ENCODE measurements around the gene SF3B4. TPM values are rescaled to one million over a fixed set of nuclear protein-coding genes. Genes with fewer than 3 reads are reported as not detected.

The SF3B4 gene
- total and polyA plus RNA-seq, 4 donors, result 11.2 to 58.9 (median 34.3) TPM

DNA sequence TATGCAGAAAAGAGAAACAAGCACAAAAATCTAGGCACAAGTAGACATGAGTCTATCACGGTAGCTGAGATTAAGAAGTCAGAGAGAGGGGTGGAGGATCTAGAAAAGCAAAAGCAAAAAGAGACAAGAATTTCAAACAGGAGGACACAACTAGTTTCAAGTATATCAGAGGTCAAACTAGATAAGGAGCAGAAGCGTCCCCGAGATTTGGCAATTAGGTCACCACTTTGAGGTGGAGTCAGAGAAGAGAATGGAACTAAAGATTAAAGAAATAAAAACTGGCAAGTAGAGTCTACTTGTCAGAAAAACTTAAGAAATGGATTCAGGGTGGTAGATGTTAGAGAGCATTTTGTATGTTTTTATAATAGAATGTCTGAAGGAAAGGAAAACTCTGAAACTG is 2.3 kb downstream of the SF3B4 start:
- WGBS (ENCODE audit: insufficient coverage), result 88% methylated on average over 2 of the region's 3 CpGs
- Histone ChIP-seq H3K4me3 (ENCODE audit: low read depth, low read length) (no peak overlapping the region), H3K27ac (ENCODE audit: low read depth, low read length) (no peak overlapping the region), H3K36me3 (ENCODE audit: control insufficient read depth, insufficient read depth, low read length) (peaks cover 38% of the 10 kb centered on the region), H3K27me3 (ENCODE audit: control insufficient read depth, insufficient read depth, low read length) (no peaks in the 10 kb centered on the region), H3K9me3 (ENCODE audit: control insufficient read depth, insufficient read depth, low read length) (no peaks in the 10 kb centered on the region), H3K4me1 (ENCODE audit: control insufficient read depth, insufficient read depth, low read length) (peaks cover 18% of the 10 kb centered on the region)
- no peak for DNase-seq (ENCODE audit: low read depth in 4 of 6, low spot score in 6 of 6)

DNA sequence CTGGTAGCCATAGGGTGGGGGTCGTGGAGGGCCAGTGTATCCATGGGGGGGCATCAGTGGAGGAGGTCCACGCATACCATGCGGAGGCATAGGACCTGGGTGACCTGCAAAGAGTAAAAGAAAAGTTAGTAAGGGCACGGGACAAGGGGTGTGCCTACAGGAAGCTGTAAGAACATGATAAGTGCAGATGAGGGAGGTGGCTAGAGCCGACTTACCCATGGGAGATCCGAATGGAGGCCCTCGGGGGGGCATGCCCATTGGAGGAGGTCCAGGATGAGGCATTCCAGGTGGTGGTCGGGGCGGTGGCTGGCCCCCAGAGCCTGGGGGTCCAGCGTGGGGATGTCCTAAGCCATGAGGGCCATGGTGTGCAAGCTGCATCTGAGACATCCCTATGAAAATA is 4.0 kb downstream of the SF3B4 start:
- Histone ChIP-seq H3K36me3 (ENCODE audit: control insufficient read depth, insufficient read depth, low read length) (peaks cover 37% of the 10 kb centered on the region), H3K27ac (ENCODE audit: low read depth, low read length) (no peak overlapping the region), H3K9me3 (ENCODE audit: control insufficient read depth, insufficient read depth, low read length) (no peaks in the 10 kb centered on the region), H3K4me1 (ENCODE audit: control insufficient read depth, insufficient read depth, low read length) (peaks cover 18% of the 10 kb centered on the region), H3K27me3 (ENCODE audit: control insufficient read depth, insufficient read depth, low read length) (no peaks in the 10 kb centered on the region), H3K4me3 (ENCODE audit: low read depth, low read length) (no peak overlapping the region)
- no peak for DNase-seq (ENCODE audit: low read depth in 4 of 6, low spot score in 6 of 6)
- 77% methylated on average over 7 of the region's 10 CpGs for WGBS (ENCODE audit: insufficient coverage)

- Histone ChIP-seq H3K9me3 (ENCODE audit: control insufficient read depth, insufficient read depth, low read length) (no peaks in the 10 kb centered on the region), H3K27me3 (ENCODE audit: control insufficient read depth, insufficient read depth, low read length) (no peaks in the 10 kb centered on the region), H3K36me3 (ENCODE audit: control insufficient read depth, insufficient read depth, low read length) (peaks cover 20% of the 10 kb centered on the region), H3K4me3 (ENCODE audit: low read depth, low read length) (peak within 1 kb of the TSS; percentile 78), H3K4me1 (ENCODE audit: control insufficient read depth, insufficient read depth, low read length) (peaks cover 19% of the 10 kb centered on the region), H3K27ac (ENCODE audit: low read depth, low read length) (no peak within 1 kb of the TSS)
- WGBS (ENCODE audit: insufficient coverage), result 0% methylated on average over 9 of the region's 24 CpGs
- peak in 4 of 6 donors; percentile 65 to 96 (median 86) for DNase-seq (ENCODE audit: low read depth in 4 of 6, low spot score in 6 of 6)
These were observed 9.9 kb downstream of the SF3B4 start, which contains the start of gene SV2A for GRCh38 chr1:149917571-149918144. Gene SV2A (minus strand): TSS chr1:149917844. CDS start chr1:149913840, 4,004 bp downstream.

- Histone ChIP-seq H3K27ac (ENCODE audit: low read depth, low read length) (no peak overlapping the region), H3K9me3 (ENCODE audit: control insufficient read depth, insufficient read depth, low read length) (no peaks in the 10 kb centered on the region), H3K4me1 (ENCODE audit: control insufficient read depth, insufficient read depth, low read length) (peaks cover 19% of the 10 kb centered on the region), H3K27me3 (ENCODE audit: control insufficient read depth, insufficient read depth, low read length) (no peaks in the 10 kb centered on the region), H3K4me3 (ENCODE audit: low read depth, low read length) (peak overlapping the region; percentile 78), H3K36me3 (ENCODE audit: control insufficient read depth, insufficient read depth, low read length) (peaks cover 21% of the 10 kb centered on the region)
- 0% methylated on average over 8 of the region's 10 CpGs for WGBS (ENCODE audit: insufficient coverage)
- DNase-seq (ENCODE audit: low read depth in 4 of 6, low spot score in 6 of 6), result peak in 1 of 6 donors; percentile 54
These were observed 10.7 kb downstream of the SF3B4 start for GRCh38 chr1:149916898-149917252.

- peaks cover 26% of the 10 kb centered on the region for H3K36me3 ChIP-seq (ENCODE audit: control insufficient read depth, insufficient read depth, low read length)
- H3K27ac ChIP-seq (ENCODE audit: low read depth, low read length), result no peak overlapping the region
- no peaks in the 10 kb centered on the region for H3K27me3 ChIP-seq (ENCODE audit: control insufficient read depth, insufficient read depth, low read length)
- no peaks in the 10 kb centered on the region for H3K9me3 ChIP-seq (ENCODE audit: control insufficient read depth, insufficient read depth, low read length)
- peaks cover 19% of the 10 kb centered on the region for H3K4me1 ChIP-seq (ENCODE audit: control insufficient read depth, insufficient read depth, low read length)
- DNase-seq (ENCODE audit: low read depth in 4 of 6, low spot score in 6 of 6), result no peak
- H3K4me3 ChIP-seq (ENCODE audit: low read depth, low read length), result peak overlapping the region; percentile 78
- WGBS (ENCODE audit: insufficient coverage), result 0% methylated on average over 1 of the region's 9 CpGs
These were observed 11.3 kb downstream of the SF3B4 start for GRCh38 chr1:149916193-149916897.

DNA sequence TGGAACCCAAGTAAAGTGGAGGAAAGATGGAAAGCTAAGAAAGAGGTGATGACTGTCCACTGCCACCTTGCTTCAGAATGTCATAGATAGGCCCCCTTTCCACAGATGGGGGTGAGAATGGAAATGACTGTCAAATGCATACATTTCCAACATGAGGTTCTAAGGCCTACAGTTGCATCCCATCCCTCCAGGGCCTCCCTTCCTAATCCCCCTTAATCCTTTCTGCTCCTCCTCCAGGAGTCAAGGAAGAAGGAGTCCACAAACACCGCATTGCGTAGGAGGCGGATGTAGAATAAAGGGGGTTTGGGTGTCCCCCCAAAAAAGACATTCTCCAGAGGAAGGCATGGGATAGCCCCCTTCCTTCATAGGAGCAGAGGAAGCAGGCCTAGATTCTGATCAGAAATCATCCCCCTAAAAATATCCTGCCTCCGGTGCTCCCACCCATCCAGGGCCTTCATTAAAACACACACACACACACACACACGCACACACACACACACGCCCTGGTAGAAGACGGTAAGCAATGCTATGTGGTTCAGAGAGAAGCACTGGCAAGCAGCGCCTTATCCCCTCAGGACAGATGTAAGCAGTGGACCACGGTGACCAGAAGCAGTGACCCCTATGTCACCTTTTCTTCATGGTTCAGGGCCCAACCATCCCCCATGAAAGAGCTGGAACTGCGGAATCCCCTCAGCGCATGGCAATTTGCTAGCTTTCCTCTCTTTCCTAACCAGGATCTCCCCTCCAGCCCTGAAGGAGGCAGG is 12.0 kb downstream of the SF3B4 start:
- peak overlapping the region; percentile 78 for H3K4me3 ChIP-seq (ENCODE audit: low read depth, low read length)
- H3K4me1 ChIP-seq (ENCODE audit: control insufficient read depth, insufficient read depth, low read length), result peaks cover 19% of the 10 kb centered on the region
- H3K9me3 ChIP-seq (ENCODE audit: control insufficient read depth, insufficient read depth, low read length), result no peaks in the 10 kb centered on the region
- H3K36me3 ChIP-seq (ENCODE audit: control insufficient read depth, insufficient read depth, low read length), result peaks cover 34% of the 10 kb centered on the region
- H3K27ac ChIP-seq (ENCODE audit: low read depth, low read length), result no peak overlapping the region
- DNase-seq (ENCODE audit: low read depth in 4 of 6, low spot score in 6 of 6), result peak in 1 of 6 donors; percentile 16
- 42% methylated on average over 8 of the region's 11 CpGs for WGBS (ENCODE audit: insufficient coverage)
- no peaks in the 10 kb centered on the region for H3K27me3 ChIP-seq (ENCODE audit: control insufficient read depth, insufficient read depth, low read length)

DNA sequence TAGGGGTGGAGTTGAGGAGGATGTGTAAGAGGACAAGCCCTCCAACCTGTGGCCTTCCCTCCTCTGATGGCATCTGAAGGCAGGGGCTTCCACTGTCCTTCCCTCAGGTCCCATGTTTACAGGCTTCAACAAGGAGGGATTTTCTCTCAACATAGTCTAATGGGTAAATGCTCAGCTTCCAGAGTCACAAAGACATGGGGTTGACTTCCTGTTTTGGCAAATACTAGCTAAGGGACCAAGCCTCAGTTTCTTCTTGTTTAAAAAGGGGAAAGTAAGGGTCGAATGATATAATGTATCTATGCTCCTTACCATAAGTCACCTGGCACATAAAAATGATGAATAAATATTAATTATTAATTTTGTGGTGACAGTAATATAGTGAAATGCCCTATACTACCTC is 13.1 kb downstream of the SF3B4 start:
- no peak overlapping the region for H3K27ac ChIP-seq (ENCODE audit: low read depth, low read length)
- H3K4me3 ChIP-seq (ENCODE audit: low read depth, low read length), result no peak overlapping the region
- H3K27me3 ChIP-seq (ENCODE audit: control insufficient read depth, insufficient read depth, low read length), result no peaks in the 10 kb centered on the region
- H3K36me3 ChIP-seq (ENCODE audit: control insufficient read depth, insufficient read depth, low read length), result peaks cover 44% of the 10 kb centered on the region
- H3K4me1 ChIP-seq (ENCODE audit: control insufficient read depth, insufficient read depth, low read length), result peaks cover 19% of the 10 kb centered on the region
- H3K9me3 ChIP-seq (ENCODE audit: control insufficient read depth, insufficient read depth, low read length), result no peaks in the 10 kb centered on the region
- WGBS (ENCODE audit: insufficient coverage), result no CpG with 5 or more reads among the region's 1 CpG
- no peak for DNase-seq (ENCODE audit: low read depth in 4 of 6, low spot score in 6 of 6)

- no peaks in the 10 kb centered on the region for H3K27me3 ChIP-seq (ENCODE audit: control insufficient read depth, insufficient read depth, low read length)
- H3K4me3 ChIP-seq (ENCODE audit: low read depth, low read length), result no peak overlapping the region
- 93% methylated on average over 8 of the region's 10 CpGs for WGBS (ENCODE audit: insufficient coverage)
- no peak overlapping the region for H3K27ac ChIP-seq (ENCODE audit: low read depth, low read length)
- H3K4me1 ChIP-seq (ENCODE audit: control insufficient read depth, insufficient read depth, low read length), result no peaks in the 10 kb centered on the region
- no peaks in the 10 kb centered on the region for H3K9me3 ChIP-seq (ENCODE audit: control insufficient read depth, insufficient read depth, low read length)
- DNase-seq (ENCODE audit: low read depth in 4 of 6, low spot score in 6 of 6), result no peak
- H3K36me3 ChIP-seq (ENCODE audit: control insufficient read depth, insufficient read depth, low read length), result peaks cover 83% of the 10 kb centered on the region
These were observed 21.0 kb downstream of the SF3B4 start for GRCh38 chr1:149906570-149907075.

DNA sequence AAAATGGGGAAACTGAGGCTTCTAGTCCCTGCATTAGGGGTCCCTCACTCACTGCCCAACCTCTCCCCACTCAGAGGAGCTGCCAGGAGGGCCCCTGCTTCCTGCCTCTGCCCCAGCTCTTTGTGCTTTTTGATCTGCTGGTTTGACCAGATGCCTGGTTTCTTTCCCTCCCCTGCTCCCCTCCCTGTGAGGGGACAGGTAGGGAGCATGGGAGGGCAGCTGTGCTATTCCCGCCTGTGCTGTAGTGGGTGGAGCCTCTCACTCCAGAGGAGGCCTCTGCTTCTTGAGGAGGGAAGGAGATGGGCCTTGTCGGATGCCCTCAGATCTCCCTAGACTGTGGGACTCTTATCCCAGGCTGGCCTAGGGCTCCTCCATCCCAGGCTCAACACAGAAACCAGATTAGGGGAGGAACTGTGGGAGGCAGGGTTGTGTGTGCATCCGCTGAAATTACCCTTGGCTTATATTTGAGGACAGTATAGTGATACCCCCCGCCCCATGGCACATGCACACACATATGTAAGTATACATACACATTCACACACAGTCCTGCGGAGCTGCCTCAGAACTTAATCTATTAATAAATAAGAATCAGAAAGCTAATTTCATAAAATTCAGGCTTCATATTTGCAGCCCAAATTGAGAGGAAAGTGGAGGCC is 23.6 kb downstream of the SF3B4 start:
- Histone ChIP-seq H3K4me1 (ENCODE audit: control insufficient read depth, insufficient read depth, low read length) (peaks cover 14% of the 10 kb centered on the region), H3K9me3 (ENCODE audit: control insufficient read depth, insufficient read depth, low read length) (no peaks in the 10 kb centered on the region), H3K4me3 (ENCODE audit: low read depth, low read length) (no peak overlapping the region), H3K36me3 (ENCODE audit: control insufficient read depth, insufficient read depth, low read length) (peaks cover 56% of the 10 kb centered on the region), H3K27ac (ENCODE audit: low read depth, low read length) (no peak overlapping the region), H3K27me3 (ENCODE audit: control insufficient read depth, insufficient read depth, low read length) (no peaks in the 10 kb centered on the region)
- WGBS (ENCODE audit: insufficient coverage), result no CpG with 5 or more reads among the region's 5 CpGs
- no peak for DNase-seq (ENCODE audit: low read depth in 4 of 6, low spot score in 6 of 6)

Measured in spinal cord (tissue), 10 donors.